HL-60 (cell line): ENCODE data around the gene APAF1.

Source experiments
- DNase-seq, 2 experiments: peaks; one replicate each; pipeline ENCODE4 v3.0.0-alpha.2; 2010 to 2020; ENCODE audit warnings: low read depth in 1 of 2, low spot score in 1 of 2
- H3K27ac ChIP-seq: fragments of 250-450 bp; sonication (Bioruptor Pico); replicated peaks from 2 replicates; pipeline ENCODE4 v1.5.1; 2020; ENCODE audit warnings: mild to moderate bottlenecking, moderate library complexity
- H3K27me3 ChIP-seq: fragments of 250-450 bp; sonication (Bioruptor Pico); 2 replicates; pipeline ENCODE4 v1.5.1; 2021; ENCODE audit warnings: mild to moderate bottlenecking, moderate library complexity; ENCODE audit not compliant: insufficient read depth, poor library complexity, severe bottlenecking
- H3K4me3 ChIP-seq: replicated peaks from 2 replicates; pipeline ENCODE4 v1.5.1; 2011; ENCODE audit warnings: mild to moderate bottlenecking, control low read depth, low read length; ENCODE audit not compliant: insufficient read depth
- GABPA ChIP-seq: IDR thresholded peaks from 2 replicates; pipeline ENCODE4 v1.6.1; 2012; ENCODE audit warnings: low read depth
- POLR2AphosphoS5 ChIP-seq: IDR thresholded peaks from 2 replicates; pipeline ENCODE4 v1.6.1; 2012; ENCODE audit warnings: low read depth
- SPI1 ChIP-seq: IDR thresholded peaks from 2 replicates; pipeline ENCODE4 v1.6.1; 2012; ENCODE audit warnings: low read depth, mild to moderate bottlenecking, borderline replicate concordance
- TF ChIP-seq, protein P1 (sequence below): IDR thresholded peaks from 2 replicates; pipeline ENCODE4 v1.6.1; 2012; ENCODE audit warnings: low read depth; ENCODE audit not compliant: insufficient replicate concordance
- TF ChIP-seq, protein P2 (sequence below): IDR thresholded peaks from one replicate; pipeline ENCODE4 v1.5.1; 2011; ENCODE audit warnings: low read length, control low read depth, inconsistent platforms; ENCODE audit not compliant: insufficient read depth

APAF1 gene

DNA sequence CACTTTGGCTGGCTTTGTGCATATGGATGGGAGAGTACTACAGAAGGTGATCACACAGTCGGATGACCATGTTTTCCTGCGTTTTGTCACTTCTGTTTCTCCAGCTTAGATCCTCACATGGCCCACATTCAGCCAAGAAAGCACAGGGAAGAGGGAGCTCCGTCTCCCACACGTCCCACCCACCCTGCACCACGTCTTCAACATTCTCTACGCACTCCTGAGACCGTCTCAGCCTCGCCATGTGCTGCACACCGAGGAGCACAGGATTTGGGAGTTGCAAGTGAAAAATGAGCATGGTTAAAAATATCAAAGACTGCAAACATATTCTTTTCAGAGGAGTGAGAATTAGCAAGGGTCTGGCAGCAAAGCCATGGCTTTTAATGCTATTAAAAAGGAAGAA, 122.2 kb downstream of the APAF1 start:
- no peak for DNase-seq
- Histone ChIP-seq H3K27me3 (no peaks in the 10 kb centered on the region), H3K4me3 (no peak overlapping the region), H3K27ac (no peak overlapping the region)
- no peak for TF ChIP-seq SPI1
- TF ChIP-seq GABPA: no peak
- TF ChIP-seq, protein P1, sequence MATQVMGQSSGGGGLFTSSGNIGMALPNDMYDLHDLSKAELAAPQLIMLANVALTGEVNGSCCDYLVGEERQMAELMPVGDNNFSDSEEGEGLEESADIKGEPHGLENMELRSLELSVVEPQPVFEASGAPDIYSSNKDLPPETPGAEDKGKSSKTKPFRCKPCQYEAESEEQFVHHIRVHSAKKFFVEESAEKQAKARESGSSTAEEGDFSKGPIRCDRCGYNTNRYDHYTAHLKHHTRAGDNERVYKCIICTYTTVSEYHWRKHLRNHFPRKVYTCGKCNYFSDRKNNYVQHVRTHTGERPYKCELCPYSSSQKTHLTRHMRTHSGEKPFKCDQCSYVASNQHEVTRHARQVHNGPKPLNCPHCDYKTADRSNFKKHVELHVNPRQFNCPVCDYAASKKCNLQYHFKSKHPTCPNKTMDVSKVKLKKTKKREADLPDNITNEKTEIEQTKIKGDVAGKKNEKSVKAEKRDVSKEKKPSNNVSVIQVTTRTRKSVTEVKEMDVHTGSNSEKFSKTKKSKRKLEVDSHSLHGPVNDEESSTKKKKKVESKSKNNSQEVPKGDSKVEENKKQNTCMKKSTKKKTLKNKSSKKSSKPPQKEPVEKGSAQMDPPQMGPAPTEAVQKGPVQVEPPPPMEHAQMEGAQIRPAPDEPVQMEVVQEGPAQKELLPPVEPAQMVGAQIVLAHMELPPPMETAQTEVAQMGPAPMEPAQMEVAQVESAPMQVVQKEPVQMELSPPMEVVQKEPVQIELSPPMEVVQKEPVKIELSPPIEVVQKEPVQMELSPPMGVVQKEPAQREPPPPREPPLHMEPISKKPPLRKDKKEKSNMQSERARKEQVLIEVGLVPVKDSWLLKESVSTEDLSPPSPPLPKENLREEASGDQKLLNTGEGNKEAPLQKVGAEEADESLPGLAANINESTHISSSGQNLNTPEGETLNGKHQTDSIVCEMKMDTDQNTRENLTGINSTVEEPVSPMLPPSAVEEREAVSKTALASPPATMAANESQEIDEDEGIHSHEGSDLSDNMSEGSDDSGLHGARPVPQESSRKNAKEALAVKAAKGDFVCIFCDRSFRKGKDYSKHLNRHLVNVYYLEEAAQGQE: no peak
- TF ChIP-seq, protein P2, sequence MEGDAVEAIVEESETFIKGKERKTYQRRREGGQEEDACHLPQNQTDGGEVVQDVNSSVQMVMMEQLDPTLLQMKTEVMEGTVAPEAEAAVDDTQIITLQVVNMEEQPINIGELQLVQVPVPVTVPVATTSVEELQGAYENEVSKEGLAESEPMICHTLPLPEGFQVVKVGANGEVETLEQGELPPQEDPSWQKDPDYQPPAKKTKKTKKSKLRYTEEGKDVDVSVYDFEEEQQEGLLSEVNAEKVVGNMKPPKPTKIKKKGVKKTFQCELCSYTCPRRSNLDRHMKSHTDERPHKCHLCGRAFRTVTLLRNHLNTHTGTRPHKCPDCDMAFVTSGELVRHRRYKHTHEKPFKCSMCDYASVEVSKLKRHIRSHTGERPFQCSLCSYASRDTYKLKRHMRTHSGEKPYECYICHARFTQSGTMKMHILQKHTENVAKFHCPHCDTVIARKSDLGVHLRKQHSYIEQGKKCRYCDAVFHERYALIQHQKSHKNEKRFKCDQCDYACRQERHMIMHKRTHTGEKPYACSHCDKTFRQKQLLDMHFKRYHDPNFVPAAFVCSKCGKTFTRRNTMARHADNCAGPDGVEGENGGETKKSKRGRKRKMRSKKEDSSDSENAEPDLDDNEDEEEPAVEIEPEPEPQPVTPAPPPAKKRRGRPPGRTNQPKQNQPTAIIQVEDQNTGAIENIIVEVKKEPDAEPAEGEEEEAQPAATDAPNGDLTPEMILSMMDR: no peak
- TF ChIP-seq POLR2AphosphoS5: no peak

DNA sequence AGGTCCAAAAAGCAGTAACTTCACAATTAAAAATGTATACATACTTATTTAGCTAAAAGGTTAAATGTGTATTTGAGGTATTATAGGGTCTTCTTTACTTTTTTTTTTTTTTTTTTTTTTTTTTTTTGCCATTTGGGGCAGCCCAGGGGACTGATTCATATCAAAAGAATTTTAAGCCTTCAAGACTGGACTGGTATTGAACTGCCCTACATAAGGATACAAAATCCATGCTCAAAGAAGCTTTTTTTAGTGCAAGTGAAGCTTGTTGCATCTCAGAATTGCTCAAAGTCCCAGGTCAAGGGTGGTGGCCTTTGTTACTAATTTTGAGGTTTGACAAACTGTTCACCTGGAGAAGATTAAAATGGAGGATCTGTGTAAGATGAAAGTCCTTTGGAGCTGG, 124.0 kb downstream of the APAF1 start:
- DNase-seq: no peak
- H3K27ac ChIP-seq: no peak overlapping the region
- no peak for TF ChIP-seq SPI1
- no peak for TF ChIP-seq GABPA
- TF ChIP-seq POLR2AphosphoS5: no peak
- TF ChIP-seq, protein P1: no peak
- TF ChIP-seq, protein P2: no peak
- no peaks in the 10 kb centered on the region for H3K27me3 ChIP-seq
- no peak overlapping the region for H3K4me3 ChIP-seq

DNA sequence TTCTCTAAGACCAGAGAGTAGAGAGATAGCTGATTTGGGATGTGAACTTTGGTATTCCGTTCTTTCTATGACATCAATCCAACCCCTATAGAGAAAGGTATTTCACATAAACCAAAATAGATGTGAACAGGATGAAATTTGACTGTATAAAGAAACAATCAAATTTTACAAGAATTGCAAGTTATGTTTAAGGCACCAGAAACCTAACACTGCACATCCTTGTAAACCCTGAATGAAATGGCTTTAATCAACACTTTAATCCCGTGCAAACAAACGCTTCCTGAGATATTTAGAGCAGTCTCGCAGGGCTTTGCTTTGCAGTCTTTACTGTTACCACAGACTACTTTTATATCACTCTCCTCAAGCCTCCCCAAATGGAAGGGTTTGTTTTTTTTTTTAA, 125.1 kb downstream of the APAF1 start:
- Histone ChIP-seq H3K4me3 (no peak overlapping the region), H3K27ac (no peak overlapping the region), H3K27me3 (no peaks in the 10 kb centered on the region)
- TF ChIP-seq GABPA (no peak), SPI1 (no peak)
- no peak for DNase-seq

DNA sequence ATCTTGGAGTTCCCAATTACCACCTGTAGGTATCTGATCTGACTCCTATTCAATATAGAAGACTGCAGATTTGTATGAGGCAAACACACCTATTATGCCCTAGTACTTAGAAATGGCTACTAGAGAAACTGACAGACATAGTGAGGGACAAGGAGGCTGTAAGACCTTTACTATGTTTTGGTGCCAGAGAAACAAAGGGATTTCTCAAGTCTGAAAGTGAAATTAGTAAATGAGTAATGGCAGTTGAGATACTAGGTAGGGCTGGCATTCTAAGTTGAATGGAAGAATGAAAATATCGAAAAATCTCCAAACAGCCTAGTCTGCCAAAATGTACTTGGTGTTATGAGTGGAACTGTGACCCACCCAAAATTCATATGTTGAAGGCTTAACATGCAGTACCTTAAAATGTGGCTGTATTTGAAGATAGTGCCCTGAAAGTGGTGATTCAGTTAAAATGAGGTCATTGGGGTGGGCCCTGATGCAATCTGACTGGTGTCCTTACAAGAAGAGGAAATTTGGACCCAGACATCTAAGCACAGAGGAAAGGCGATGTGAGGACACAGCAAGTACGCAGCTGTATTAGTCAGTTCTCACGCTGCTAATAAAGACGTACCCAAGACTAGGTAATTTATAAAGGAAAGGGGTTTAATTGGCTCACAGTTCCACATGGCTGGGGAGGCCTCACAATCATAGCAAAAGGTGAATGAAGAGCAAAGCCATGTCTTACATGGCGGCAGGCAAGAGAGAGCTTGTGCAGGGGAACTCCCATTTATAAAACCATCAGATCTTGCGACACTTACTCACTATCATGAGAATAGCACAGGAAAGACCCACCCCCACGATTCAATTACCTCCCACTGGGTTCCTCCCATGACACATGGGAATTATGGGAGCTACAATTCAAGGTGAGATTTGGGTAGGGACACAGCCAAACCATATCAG, 127.0 kb downstream of the APAF1 start:
- Histone ChIP-seq H3K27ac (no peak overlapping the region), H3K4me3 (no peak overlapping the region), H3K27me3 (peaks cover 1% of the 10 kb centered on the region)
- DNase-seq: no peak
- TF ChIP-seq POLR2AphosphoS5 (no peak), SPI1 (no peak), GABPA (no peak)
- TF ChIP-seq, protein P1: no peak
- TF ChIP-seq, protein P2: no peak
